Sigmoid colon (tissue), 4 donors: ENCODE data around the gene CBLB.

Source experiments
- POLR2A ChIP-seq, 2 donors: fragments of 450-650 bp; IDR thresholded peaks; one replicate each; pipeline ENCODE4 v1.6.1; 2016; ENCODE audit warnings: antibody characterized with exemption in 2 of 2, mild to moderate bottlenecking in 2 of 2, moderate library complexity in 2 of 2
- POLR2AphosphoS5 ChIP-seq, 4 donors: sonication (generic); formaldehyde crosslinking; IDR thresholded peaks; one replicate each; pipeline ENCODE4 v1.6.1; 2017; ENCODE audit warnings: antibody characterized with exemption in 4 of 4
- TF ChIP-seq, protein P1 (sequence below), 4 experiments: fragments of 450-650 bp in 3 of 4; fragments of 200-600 bp in 1 of 4; IDR thresholded peaks; one replicate each; pipeline ENCODE4 v1.5.1; 2016 to 2019; ENCODE audit warnings: antibody characterized with exemption in 4 of 4, mild to moderate bottlenecking in 3 of 4, moderate library complexity in 2 of 4

DNA sequence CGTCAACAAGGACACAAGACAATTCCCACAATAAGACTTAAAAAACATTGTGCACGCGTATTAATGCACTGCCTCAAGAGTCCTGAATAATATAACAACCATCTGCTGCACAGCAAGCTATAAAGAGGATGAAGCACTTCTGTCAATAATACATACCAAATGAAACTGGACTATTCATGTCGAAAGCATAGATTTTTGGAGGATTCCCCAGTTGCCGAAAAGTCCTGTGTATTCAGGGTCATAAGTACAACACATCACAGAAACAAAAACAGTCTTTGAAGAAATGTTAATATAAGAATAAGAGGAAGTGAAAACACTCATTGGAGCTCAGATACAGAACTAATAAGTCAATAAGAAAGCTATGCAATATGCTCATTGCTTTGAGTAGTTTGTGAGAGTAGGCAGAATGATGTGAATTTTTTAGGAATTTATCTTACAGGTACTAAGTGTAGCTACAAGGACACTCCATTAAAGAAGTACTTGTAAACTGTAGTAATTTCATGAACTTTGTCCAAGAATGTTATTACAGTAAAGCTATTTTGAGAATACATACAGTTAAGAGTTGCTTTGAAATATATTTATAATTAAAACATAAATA is 31.6 kb downstream of the CBLB start:
- TF ChIP-seq, protein P1, sequence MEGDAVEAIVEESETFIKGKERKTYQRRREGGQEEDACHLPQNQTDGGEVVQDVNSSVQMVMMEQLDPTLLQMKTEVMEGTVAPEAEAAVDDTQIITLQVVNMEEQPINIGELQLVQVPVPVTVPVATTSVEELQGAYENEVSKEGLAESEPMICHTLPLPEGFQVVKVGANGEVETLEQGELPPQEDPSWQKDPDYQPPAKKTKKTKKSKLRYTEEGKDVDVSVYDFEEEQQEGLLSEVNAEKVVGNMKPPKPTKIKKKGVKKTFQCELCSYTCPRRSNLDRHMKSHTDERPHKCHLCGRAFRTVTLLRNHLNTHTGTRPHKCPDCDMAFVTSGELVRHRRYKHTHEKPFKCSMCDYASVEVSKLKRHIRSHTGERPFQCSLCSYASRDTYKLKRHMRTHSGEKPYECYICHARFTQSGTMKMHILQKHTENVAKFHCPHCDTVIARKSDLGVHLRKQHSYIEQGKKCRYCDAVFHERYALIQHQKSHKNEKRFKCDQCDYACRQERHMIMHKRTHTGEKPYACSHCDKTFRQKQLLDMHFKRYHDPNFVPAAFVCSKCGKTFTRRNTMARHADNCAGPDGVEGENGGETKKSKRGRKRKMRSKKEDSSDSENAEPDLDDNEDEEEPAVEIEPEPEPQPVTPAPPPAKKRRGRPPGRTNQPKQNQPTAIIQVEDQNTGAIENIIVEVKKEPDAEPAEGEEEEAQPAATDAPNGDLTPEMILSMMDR (IDR thresholded peaks at IDR 0.05), result no peak
- TF ChIP-seq POLR2A (IDR thresholded peaks at IDR 0.05) (no peak), POLR2AphosphoS5 (IDR thresholded peaks at IDR 0.05) (no peak)
